HepG2 (cell line): ENCODE results near the gene AAMP. TPM values are rescaled to one million over a fixed set of nuclear protein-coding genes. Genes with fewer than 3 reads are reported as not detected.

ENCODE experiments used
- DPF2 ChIP-seq: sonication (generic); formaldehyde crosslinking; IDR thresholded peaks from 2 replicates; pipeline ENCODE4 v1.4.0; 2020; ENCODE audit warnings: mild to moderate bottlenecking, low read depth, missing genetic modification reagents, borderline replicate concordance
- ELF4 ChIP-seq: sonication (generic); formaldehyde crosslinking; IDR thresholded peaks from 2 replicates; pipeline ENCODE4 v1.5.0; 2020; ENCODE audit warnings: missing genetic modification reagents, mild to moderate bottlenecking, moderate library complexity, borderline replicate concordance
- HNF4G ChIP-seq, 2 experiments: sonication (generic) in 1 of 2; formaldehyde crosslinking in 1 of 2; IDR thresholded peaks; 2 replicates each; pipeline versions ENCODE4 v1.4.0 to v1.6.1; 2011 to 2020; ENCODE audit warnings: borderline replicate concordance in 2 of 2, low read depth in 2 of 2, mild to moderate bottlenecking in 2 of 2, low read length in 1 of 2, missing genetic modification reagents in 1 of 2, moderate library complexity in 1 of 2
- IRX3 ChIP-seq: sonication (generic); formaldehyde crosslinking; IDR thresholded peaks from 2 replicates; pipeline ENCODE4 v1.8.1; 2023; ENCODE audit warnings: mild to moderate bottlenecking, low read depth, missing genetic modification reagents, borderline replicate concordance
- KAT2B ChIP-seq: fragments of 150-350 bp; IDR thresholded peaks from 2 replicates; pipeline ENCODE4 v1.6.1; 2014; ENCODE audit warnings: low read depth, low read length, borderline replicate concordance
- KLF9 ChIP-seq: IDR thresholded peaks from 2 replicates; pipeline ENCODE4 v1.6.1; 2016; ENCODE audit warnings: low read depth
- PHF21A ChIP-seq: sonication (generic); formaldehyde crosslinking; IDR thresholded peaks from 2 replicates; pipeline ENCODE4 v1.5.0; 2020; ENCODE audit warnings: mild to moderate bottlenecking, missing genetic modification reagents
- PRMT3 ChIP-seq: sonication (generic); formaldehyde crosslinking; IDR thresholded peaks from 2 replicates; pipeline ENCODE4 v1.8.1; 2022; ENCODE audit warnings: low read depth, mild to moderate bottlenecking, moderate library complexity, missing genetic modification reagents, borderline replicate concordance
- TBX2 ChIP-seq: sonication (generic); formaldehyde crosslinking; IDR thresholded peaks from 2 replicates; pipeline ENCODE4 v1.5.0; 2020; ENCODE audit warnings: missing genetic modification reagents, mild to moderate bottlenecking, borderline replicate concordance
- ZFX ChIP-seq: sonication (generic); formaldehyde crosslinking; IDR thresholded peaks from 2 replicates; pipeline ENCODE4 v1.4.0; 2020; ENCODE audit warnings: mild to moderate bottlenecking, low read depth, missing genetic modification reagents, moderate library complexity
- ZNF138 ChIP-seq: sonication (generic); formaldehyde crosslinking; IDR thresholded peaks from 2 replicates; pipeline ENCODE4 v1.5.0; 2020; ENCODE audit warnings: mild to moderate bottlenecking, low read depth, missing genetic modification reagents
- ZNF713 ChIP-seq: sonication (generic); formaldehyde crosslinking; IDR thresholded peaks from 2 replicates; pipeline ENCODE4 v1.4.0; 2020; ENCODE audit warnings: mild to moderate bottlenecking, missing genetic modification reagents
- polyA plus RNA-seq, 8 experiments: library from polyadenylated mRNA; depleted of rRNA in 3 of 8; stranded (reverse) in 7 of 8; unstranded in 1 of 8; fragments of >200 nt; fragmentation: Illumina TruSeq in 4 of 8; extraction: Trizol in 4 of 8; gene quantifications; 2 replicates each; pipeline versions ENCODE4 v1.2.1 to v1.2.3, GENCODE V29; 2011 to 2016; ENCODE audit warnings: low read depth in 4 of 8, missing spikeins in 1 of 8, mixed read lengths in 1 of 8; ENCODE audit not compliant: insufficient read depth in 1 of 8
- total RNA-seq, 5 experiments: library from RNA; depleted of rRNA; stranded (reverse); fragments of >200 nt; fragmentation: Illumina TruSeq; extraction: Trizol; gene quantifications; 2 replicates each; pipeline ENCODE4 v1.2.3, GENCODE V29; 2016; ENCODE audit warnings: low read depth in 1 of 5
- TF ChIP-seq, protein P1 (sequence below): sonication (generic); formaldehyde crosslinking; conservative IDR thresholded peaks from 2 replicates; pipeline ENCODE4 v1.4.0; 2020; ENCODE audit warnings: missing genetic modification reagents
- TF ChIP-seq, protein P2 (sequence below): sonication (generic); formaldehyde crosslinking; IDR thresholded peaks from 2 replicates; pipeline ENCODE4 v1.5.1; 2020; ENCODE audit warnings: mild to moderate bottlenecking, missing genetic modification reagents, moderate library complexity
- TF ChIP-seq, protein P3 (sequence below): sonication (generic); formaldehyde crosslinking; IDR thresholded peaks from 2 replicates; pipeline ENCODE4 v1.4.0; 2020; ENCODE audit warnings: mild to moderate bottlenecking, missing genetic modification reagents
- TF ChIP-seq, protein P4 (sequence below): IDR thresholded peaks from 2 replicates; pipeline ENCODE4 v1.6.1; 2018; ENCODE audit warnings: missing genetic modification reagents, mild to moderate bottlenecking, missing compliant biosample characterization
- TF ChIP-seq, protein P5 (sequence below): sonication (generic); formaldehyde crosslinking; IDR thresholded peaks from 2 replicates; pipeline ENCODE4 v1.5.0; 2020; ENCODE audit warnings: missing genetic modification reagents

Gene AAMP
- total and polyA plus RNA-seq, 2 of the 13 experiments (the other 11 are each of a cell fraction or from before 2014, with no cell fraction given): 110 to 186 TPM

DNA sequence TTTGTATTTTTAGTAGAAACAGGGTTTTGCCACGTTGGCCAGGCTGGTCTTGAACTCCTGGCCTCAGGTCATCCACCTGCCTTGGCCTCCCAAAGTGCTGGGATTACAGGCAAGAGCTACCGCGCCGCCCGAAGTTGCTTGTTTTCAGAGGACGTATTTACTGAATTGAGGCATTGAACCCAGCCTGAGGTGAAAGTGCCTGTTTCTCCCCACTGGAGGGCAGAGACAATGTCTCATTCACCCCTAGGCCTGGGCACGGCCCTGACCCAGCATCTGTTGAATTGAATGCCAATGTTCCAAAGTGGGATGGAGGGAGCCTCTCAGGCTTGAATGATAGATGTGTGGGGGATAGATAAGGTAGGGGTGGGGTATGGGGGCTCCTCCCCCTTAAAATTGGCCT lies 26.9 kb upstream of the AAMP start (continued):
- TF ChIP-seq, protein P1, sequence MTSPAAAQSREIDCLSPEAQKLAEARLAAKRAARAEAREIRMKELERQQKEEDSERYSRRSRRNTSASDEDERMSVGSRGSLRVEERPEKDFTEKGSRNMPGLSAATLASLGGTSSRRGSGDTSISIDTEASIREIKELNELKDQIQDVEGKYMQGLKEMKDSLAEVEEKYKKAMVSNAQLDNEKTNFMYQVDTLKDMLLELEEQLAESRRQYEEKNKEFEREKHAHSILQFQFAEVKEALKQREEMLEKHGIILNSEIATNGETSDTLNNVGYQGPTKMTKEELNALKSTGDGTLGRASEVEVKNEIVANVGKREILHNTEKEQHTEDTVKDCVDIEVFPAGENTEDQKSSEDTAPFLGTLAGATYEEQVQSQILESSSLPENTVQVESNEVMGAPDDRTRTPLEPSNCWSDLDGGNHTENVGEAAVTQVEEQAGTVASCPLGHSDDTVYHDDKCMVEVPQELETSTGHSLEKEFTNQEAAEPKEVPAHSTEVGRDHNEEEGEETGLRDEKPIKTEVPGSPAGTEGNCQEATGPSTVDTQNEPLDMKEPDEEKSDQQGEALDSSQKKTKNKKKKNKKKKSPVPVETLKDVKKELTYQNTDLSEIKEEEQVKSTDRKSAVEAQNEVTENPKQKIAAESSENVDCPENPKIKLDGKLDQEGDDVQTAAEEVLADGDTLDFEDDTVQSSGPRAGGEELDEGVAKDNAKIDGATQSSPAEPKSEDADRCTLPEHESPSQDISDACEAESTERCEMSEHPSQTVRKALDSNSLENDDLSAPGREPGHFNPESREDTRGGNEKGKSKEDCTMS (CRISPR knock-in tag): no peak
- TF ChIP-seq IRX3 (CRISPR knock-in tag) (no peak), ZNF713 (CRISPR knock-in tag) (no peak), ELF4 (no peak), KAT2B (no peak), TBX2 (peak; percentile 73), DPF2 (CRISPR knock-in tag) (no peak), ZNF138 (CRISPR knock-in tag) (no peak), ZFX (CRISPR knock-in tag) (peak; percentile 53; the same call in 1 of the 2 replicates), PHF21A (0 out of 2 replicates have a peak, but pooled peaks have one; percentile 19), PRMT3 (CRISPR knock-in tag) (no peak), HNF4G (IDR thresholded peaks at IDR 0.05; ENCODE audit: borderline replicate concordance, low read depth, low read length) (no peak), HNF4G (CRISPR knock-in tag; IDR thresholded peaks at IDR 0.05; ENCODE audit: borderline replicate concordance, low read depth) (no peak), KLF9 (CRISPR knock-in tag) (no peak)
- TF ChIP-seq, protein P2, sequence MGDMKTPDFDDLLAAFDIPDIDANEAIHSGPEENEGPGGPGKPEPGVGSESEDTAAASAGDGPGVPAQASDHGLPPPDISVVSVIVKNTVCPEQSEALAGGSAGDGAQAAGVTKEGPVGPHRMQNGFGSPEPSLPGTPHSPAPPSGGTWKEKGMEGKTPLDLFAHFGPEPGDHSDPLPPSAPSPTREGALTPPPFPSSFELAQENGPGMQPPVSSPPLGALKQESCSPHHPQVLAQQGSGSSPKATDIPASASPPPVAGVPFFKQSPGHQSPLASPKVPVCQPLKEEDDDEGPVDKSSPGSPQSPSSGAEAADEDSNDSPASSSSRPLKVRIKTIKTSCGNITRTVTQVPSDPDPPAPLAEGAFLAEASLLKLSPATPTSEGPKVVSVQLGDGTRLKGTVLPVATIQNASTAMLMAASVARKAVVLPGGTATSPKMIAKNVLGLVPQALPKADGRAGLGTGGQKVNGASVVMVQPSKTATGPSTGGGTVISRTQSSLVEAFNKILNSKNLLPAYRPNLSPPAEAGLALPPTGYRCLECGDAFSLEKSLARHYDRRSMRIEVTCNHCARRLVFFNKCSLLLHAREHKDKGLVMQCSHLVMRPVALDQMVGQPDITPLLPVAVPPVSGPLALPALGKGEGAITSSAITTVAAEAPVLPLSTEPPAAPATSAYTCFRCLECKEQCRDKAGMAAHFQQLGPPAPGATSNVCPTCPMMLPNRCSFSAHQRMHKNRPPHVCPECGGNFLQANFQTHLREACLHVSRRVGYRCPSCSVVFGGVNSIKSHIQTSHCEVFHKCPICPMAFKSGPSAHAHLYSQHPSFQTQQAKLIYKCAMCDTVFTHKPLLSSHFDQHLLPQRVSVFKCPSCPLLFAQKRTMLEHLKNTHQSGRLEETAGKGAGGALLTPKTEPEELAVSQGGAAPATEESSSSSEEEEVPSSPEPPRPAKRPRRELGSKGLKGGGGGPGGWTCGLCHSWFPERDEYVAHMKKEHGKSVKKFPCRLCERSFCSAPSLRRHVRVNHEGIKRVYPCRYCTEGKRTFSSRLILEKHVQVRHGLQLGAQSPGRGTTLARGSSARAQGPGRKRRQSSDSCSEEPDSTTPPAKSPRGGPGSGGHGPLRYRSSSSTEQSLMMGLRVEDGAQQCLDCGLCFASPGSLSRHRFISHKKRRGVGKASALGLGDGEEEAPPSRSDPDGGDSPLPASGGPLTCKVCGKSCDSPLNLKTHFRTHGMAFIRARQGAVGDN (CRISPR knock-in tag): peak; percentile 49
- TF ChIP-seq, protein P3, sequence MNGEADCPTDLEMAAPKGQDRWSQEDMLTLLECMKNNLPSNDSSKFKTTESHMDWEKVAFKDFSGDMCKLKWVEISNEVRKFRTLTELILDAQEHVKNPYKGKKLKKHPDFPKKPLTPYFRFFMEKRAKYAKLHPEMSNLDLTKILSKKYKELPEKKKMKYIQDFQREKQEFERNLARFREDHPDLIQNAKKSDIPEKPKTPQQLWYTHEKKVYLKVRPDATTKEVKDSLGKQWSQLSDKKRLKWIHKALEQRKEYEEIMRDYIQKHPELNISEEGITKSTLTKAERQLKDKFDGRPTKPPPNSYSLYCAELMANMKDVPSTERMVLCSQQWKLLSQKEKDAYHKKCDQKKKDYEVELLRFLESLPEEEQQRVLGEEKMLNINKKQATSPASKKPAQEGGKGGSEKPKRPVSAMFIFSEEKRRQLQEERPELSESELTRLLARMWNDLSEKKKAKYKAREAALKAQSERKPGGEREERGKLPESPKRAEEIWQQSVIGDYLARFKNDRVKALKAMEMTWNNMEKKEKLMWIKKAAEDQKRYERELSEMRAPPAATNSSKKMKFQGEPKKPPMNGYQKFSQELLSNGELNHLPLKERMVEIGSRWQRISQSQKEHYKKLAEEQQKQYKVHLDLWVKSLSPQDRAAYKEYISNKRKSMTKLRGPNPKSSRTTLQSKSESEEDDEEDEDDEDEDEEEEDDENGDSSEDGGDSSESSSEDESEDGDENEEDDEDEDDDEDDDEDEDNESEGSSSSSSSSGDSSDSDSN (CRISPR knock-in tag): peak; percentile 56
- TF ChIP-seq, protein P4, sequence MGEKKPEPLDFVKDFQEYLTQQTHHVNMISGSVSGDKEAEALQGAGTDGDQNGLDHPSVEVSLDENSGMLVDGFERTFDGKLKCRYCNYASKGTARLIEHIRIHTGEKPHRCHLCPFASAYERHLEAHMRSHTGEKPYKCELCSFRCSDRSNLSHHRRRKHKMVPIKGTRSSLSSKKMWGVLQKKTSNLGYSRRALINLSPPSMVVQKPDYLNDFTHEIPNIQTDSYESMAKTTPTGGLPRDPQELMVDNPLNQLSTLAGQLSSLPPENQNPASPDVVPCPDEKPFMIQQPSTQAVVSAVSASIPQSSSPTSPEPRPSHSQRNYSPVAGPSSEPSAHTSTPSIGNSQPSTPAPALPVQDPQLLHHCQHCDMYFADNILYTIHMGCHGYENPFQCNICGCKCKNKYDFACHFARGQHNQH: 0 out of 2 replicates have a peak, but pooled peaks have one; percentile 14
- TF ChIP-seq, protein P5, sequence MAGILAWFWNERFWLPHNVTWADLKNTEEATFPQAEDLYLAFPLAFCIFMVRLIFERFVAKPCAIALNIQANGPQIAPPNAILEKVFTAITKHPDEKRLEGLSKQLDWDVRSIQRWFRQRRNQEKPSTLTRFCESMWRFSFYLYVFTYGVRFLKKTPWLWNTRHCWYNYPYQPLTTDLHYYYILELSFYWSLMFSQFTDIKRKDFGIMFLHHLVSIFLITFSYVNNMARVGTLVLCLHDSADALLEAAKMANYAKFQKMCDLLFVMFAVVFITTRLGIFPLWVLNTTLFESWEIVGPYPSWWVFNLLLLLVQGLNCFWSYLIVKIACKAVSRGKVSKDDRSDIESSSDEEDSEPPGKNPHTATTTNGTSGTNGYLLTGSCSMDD (CRISPR knock-in tag): no peak
